GM12878 (cell line): ENCODE data around the gene TWF1.

Experiments used
- CEBPB ChIP-seq, 2 experiments: fragments of 150-350 bp in 1 of 2; IDR thresholded peaks; 2 replicates each; pipeline ENCODE4 v1.6.1; 2012 to 2014; ENCODE audit warnings: low read depth in 2 of 2, low read length in 2 of 2, borderline replicate concordance in 1 of 2, inconsistent platforms in 1 of 2
- POLR2A ChIP-seq: IDR thresholded peaks from 2 replicates; pipeline ENCODE4 v1.6.1; 2011; ENCODE audit warnings: low read depth, mild to moderate bottlenecking, low read length
- SP1 ChIP-seq: IDR thresholded peaks from one replicate; pipeline ENCODE4 v1.6.1; 2011; ENCODE audit warnings: low read depth, low read length
- TCF3 ChIP-seq: IDR thresholded peaks from 2 replicates; pipeline ENCODE4 v1.6.1; 2012; ENCODE audit warnings: low read depth, mild to moderate bottlenecking, low read length, borderline replicate concordance; ENCODE audit not compliant: insufficient read depth

- TF ChIP-seq TCF3 = no peak
- no peak for TF ChIP-seq CEBPB (IDR thresholded peaks at IDR 0.05; ENCODE audit: borderline replicate concordance in 1 of 2, low read depth in 2 of 2, low read length in 2 of 2)
- TF ChIP-seq SP1 = no peak
- no peak for TF ChIP-seq POLR2A
Observed at GRCh38 chr12:43840338-43840737, 34.2 kb upstream of the TWF1 start.
